SIG-M5 treated with dmso at 0.1 percent for 504 hours (cell line): ENCODE data around the gene TBX21.

Source experiments
- DNase-seq: peaks from one replicate; lab custom pipeline; 2025; ENCODE audit not compliant: unreplicated experiment; lab: John Stamatoyannopoulos, UW

TBX21 gene

DNA sequence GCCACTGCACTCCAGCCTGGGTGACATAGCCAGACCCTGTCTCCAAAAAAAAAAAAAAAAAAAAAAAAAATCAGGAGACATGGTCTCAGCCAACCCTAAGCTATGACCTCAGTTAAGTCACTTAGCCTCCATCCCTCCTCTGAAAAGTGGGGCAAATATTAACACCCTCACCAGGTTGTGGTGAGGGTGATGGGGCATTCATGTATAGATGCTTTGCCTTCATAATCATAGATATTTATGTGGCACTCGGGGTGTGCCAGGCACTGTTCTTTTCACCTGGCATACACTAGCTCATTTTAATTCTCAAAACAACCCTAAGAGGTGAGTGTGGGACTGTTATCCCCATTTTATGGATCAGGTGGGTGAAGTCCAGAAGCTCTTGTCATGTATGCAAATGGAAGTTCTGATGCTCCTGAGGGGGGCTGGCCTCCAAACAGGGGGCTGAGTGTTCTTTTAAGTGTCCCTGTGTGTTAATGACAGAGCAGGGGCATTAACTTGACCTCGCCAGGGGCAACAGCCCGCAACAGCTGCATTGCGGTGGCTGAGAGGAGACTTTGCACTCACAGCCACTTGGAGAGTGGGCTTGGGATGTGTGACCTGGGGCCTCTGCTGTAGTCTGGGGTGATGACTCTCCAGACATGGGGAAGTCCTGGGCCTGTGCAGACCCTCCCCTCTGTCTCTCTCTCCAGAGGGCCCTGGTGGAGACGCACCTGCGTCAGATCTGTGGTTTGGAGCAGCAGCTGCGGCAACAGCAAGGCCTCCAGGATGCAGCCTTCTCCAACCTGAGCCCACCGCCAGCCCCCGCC lies 34.9 kb upstream of the TBX21 start:
- no peak for DNase-seq

DNA sequence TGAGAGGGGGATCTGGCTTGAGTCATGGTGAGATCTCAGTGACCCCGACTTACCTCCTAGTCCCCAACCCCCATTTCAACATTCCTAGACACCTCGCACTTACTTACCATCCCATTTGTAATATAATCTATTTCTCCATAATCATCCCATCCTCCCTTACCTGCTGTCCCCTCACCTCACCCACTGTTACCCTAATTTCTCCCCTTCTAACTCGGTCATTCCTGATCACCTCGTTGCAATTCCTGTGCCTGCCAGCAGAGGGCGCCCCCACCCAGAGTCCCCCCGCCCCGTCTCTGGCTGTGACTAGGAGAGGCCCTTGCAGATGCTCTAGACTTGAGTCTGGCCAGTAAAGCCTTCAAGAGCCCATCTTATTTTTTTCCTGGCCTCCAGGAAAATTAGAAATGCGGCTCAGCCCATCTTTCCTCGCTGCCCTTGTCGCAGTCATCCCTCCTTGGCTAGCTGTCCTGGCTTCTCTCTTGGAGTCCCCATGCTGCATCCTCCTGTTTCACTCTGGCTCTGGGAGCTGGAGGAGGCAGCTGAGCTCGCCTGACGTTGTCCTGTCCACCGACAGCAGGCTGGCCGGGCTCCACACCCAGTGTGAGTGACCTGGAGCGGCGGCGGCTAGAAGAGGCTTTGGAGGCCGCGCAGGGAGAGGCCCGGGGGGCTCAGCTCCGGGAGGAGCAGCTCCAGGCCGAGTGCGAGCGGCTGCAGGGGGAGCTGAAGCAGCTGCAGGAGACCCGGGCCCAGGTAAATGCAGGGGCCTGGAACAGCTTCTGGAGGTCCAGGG lies 34.1 kb upstream of the TBX21 start:
- peak; percentile 75 for DNase-seq

DNA sequence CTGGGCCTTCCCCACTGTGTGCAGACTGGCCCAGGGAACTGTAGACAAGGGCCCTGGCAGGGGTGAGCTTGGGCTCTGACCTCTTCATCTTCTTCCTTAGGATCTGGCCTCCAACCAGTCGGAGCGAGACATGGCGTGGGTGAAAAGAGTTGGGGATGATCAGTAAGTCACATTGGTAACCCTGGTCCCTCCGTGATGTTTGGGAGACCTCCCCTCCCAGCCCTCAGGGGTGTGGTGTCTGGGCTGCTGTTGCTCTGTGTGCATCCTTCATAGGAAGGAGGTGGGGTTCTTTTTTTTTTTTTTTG lies 33.5 kb upstream of the TBX21 start:
- no peak for DNase-seq

DNA sequence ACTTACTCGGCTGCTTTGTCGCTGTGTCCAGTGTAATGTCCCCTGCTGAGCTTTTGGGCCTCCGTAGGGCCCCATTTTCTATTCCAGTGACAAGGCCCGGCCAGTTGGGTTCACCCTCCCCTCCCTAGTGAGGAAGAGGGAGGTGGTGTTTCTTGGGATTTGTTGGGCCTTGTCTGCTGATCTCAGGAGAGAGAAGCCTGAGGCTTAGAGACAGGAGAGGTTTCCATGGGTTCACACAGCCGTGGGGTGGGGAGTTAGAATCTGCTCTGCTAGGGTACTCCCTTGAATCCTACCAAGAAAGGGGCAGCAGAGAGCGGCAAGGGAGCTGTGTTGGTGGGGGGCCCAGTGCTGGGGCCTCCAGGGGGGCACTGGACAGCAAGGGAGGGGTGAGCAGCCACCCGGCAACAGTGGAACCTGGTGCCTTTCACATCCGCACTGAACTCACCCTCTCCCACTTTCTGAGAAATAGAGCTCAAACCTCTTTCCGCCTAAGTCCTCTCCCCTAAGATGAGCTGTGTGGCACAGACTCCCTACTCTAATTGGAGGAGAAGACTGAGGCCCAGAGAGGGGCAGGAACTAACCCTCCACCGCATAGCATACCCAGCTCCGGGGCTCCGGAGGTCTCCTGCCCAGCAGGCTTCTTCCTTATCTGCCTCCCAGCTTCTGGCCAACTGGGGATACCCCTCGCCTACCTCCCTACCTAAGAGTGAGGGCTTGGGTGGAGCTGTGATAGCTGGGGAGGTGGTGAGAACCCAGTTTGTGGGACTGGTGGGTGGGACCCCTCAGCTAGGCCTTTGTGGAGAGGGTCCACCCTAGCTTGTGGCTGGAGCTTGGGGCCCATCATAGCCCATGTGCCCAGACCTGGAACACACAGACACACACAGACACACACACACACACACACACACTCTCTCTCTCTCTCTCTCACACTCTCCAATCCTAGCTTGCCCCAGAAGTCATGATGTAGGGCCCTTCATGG lies 32.3 kb upstream of the TBX21 start:
- no peak for DNase-seq

DNA sequence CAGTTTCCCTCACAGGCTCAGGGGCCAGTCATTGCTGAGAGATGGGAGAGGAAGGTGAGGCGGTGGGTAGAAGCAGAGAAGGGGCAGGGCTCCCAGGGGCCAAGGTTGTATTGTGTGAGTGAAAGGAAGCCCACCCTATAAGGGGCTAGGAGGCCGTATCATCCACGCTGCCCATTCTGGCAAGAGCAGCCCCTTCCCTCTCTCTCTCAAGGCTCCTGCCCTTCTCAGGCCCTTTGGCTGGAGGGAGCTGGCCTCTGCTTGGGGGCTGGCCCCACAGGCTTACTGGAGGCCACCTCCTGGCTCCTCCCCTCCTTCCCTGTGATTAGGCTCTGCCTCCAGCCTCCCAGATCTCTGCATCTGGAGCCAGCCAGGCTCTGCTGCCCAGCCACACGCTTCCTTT lies 31.4 kb upstream of the TBX21 start:
- DNase-seq: no peak

DNA sequence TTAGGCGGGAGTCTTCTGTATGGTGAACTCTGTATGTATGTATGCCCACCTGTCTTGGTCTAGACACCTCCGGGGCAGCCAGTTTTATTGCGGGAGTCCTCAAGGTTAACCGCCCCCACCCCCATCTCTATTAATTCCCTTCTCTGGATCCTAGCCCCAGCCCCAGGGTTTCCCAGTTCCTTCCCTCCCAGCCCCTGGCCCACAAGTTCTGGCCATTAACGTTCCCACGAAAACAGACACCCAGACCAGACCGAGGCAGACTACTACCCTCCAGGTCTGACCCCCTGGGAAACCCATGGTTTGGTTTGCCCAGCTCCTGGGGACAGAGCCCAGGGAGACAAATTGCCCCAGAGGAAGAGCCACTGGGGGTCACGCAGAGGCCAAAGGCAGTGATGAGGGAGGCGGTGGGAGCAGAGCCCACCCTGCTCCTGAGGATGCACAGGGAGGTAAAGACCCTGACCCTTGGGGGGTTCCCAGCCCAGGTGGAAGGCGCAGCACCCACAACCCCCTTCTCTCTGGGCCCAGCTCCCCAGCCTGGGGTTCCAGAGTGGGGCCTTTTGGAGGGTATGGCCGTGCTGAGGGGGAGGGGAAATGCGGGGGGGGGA lies 30.5 kb upstream of the TBX21 start:
- no peak for DNase-seq

DNA sequence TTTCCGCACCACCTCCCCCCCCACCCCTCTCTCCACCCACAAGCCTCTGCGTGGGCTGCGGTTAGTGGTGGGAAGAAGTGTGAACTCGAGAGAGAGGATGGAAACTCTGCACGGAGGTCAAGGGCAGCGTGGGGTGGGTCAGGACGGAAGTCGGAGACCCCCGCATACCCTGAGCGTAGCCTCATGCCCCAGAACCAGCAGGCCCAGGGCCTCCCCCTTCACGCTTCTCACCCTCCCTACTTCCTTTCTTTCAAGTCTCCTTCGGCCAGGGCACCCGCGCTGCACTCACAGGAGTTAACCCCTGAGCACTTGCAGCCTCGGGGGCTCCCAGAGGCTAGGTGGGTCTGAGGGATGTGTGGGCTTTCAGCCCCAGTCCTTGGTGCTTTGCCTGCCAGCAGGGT lies 29.8 kb upstream of the TBX21 start:
- no peak for DNase-seq

DNA sequence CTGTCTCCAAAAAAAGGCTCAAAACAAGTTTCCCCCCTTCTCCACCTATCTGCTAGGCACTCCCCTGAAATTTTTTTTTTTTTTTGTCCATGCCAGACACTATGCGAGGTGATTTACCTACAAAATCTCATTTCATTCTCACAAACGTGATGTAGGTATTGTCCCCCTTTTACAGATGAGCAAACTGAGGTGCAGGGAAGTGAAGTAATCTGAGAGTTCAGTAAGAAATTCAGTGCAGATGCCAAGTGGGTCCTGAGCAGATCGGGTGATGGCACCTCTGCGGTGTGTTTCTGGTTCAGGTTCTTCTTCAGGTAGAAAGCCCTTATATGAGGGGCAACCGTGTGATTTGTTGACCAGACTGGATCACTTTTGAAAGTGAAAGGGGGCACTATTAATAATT lies 29.4 kb upstream of the TBX21 start:
- no peak for DNase-seq

DNA sequence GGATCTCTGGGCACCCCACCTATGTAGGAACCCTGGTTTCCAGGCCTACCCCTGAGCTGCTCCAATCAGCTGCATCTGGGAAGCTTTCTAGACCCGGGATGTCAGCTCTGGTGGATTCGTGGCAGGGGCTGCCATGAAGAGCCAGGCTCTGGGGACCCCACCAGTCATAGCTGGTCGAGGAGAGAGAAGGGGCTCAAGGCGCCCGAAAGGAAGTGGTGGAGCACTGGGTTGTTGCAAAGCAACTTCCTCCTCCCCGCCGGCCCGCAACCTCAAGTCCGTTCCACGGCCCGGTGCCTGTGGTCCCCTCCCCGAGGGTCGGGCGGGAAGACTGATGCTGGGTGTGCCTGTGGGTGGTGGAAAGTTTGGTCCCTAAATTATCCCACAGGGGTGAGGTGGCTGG lies 28.9 kb upstream of the TBX21 start:
- DNase-seq: no peak

DNA sequence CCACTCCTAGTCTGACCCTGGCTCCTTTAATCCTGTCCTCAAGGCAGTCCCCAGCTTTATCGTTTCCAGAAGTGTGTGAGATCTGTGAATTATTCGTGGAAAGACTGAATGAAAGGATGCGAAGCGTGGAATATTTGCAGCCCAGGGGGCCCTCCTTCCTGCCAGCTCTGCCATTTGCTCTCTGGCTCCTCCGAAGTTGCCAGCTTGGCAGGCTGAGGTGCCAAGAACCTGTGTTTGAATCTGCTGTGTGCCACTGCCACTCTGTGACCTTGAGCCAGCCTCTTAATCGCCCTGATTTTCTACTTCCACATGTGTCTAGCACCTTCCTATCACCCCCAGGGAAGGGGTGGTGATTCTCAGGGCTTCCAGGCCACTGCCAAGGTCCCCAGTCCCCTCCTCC lies 28.3 kb upstream of the TBX21 start:
- no peak for DNase-seq

DNA sequence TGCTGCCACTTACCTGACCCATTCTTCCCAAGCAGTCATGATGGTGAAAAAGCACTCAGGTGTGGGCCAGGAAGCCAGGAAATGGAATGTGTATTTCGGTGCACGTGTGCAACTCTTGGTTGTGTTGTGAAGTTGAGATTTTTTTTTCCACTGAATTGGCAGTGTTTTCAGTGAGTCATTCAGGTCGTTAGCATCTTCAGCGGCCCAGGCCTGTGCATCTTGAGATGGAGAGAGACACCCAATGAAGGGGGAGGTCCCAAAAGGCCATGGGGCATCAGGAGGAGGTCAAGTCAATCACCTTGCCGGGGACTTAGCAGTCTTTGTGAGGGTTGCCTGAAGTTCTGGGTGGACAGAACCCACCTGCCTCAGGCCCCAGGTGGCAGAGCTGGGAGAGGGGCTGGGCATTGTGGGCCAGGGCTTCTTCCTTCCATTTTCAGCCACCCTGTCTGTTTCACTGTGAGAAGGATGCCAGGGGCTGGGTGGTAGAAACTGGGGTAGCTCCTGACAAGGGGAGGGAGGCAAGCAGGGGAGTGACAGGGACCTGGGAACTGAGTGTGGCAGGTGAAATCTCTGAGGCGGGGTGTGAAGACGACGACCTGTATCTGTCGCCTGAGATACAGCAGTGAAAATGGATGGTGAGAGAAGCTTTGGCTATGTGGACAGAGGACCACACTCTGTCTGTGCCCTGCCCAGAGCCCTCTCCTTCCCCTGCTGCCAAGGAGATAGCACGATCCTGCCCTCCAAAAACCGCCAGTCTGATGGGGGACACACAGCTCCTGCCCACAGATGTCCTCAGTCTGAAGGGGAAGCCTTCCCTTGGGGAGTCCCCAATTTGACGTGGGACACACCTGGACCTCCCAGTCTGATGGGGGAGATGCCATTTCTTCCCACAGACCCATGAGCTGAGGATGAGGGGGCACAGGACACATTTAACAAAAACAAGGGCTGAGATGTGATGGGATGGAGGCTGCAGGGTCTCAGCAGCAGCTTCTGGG lies 27.2 kb upstream of the TBX21 start:
- no peak for DNase-seq

DNA sequence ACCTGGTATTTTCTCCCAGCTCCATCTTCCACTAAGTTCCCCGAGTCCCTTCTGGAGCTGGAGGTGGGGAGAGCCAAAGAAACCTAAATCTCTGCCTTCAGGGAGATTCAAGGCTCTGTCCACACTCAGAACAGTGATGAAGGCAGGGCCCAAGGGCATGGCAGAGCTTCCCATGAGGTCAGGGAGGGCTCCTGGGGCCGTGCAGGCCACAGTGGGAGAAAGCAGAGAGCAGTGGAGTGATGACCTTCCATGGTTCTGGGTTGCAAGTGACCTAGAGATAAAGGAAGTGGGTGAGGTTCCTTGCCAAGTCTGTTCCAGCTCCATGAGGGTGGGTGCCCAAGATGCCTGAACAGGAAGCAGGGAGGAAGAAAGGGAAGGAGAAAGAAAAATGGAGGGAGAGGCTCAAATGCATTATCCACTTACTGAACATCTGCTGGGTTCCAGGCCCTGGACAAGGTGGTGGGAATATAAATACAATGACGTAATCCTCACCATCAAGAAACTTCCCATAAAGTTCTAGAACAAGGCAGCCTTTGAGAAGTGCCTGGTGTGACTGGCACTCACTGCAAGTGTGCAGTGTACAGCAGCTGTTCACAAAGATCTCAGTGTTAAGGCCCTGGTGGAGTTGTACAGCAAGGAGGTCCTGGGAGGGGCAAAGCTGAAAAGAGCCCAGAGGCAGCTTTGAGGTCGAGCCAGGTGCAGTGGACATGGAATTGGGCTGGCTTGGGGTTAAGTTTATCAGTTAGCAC lies 25.8 kb upstream of the TBX21 start:
- DNase-seq: no peak

DNA sequence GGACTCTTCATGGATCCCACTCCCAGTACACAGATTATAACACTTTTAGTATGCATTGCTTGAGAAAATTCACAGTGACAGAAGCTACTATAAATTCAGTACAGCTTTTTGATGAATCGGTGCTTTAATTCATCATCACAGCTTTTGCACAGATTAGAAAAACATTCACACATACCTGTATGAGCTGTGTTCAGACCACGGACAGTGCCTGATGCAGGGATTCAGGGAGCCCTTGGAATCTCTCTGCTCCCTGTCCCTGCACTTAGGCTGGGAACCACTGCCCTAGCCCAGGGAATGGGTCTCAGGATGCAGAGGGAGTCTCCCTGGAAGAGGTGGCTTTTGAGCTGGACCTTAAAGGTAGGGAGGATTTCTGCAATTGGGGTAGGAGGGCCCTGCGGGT lies 25.2 kb upstream of the TBX21 start:
- DNase-seq: no peak

DNA sequence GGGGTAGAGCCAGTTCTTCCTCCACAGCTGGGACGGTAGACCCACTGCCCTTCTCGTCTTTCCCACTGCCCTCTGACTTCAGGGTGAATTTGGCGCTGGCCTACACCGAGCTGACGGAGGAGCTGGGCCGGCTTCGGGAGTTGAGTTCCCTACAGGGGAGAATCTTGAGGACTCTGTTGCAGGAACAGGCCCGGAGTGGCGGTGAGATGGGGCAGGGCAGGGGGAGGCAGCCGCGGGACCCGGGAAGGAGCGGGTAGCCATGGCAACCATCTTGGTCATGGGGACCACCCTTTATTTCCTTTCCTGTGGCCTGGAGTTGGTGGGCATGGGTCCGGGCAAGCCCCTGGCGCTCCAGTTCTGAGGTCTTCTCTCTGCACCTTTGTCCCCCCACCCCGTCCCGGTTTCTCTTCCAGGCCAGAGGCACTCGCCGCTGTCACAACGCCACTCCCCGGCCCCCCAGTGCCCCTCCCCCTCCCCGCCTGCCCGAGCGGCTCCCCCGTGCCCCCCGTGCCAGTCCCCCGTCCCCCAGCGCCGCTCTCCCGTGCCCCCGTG lies 24.6 kb upstream of the TBX21 start:
- no peak for DNase-seq

DNA sequence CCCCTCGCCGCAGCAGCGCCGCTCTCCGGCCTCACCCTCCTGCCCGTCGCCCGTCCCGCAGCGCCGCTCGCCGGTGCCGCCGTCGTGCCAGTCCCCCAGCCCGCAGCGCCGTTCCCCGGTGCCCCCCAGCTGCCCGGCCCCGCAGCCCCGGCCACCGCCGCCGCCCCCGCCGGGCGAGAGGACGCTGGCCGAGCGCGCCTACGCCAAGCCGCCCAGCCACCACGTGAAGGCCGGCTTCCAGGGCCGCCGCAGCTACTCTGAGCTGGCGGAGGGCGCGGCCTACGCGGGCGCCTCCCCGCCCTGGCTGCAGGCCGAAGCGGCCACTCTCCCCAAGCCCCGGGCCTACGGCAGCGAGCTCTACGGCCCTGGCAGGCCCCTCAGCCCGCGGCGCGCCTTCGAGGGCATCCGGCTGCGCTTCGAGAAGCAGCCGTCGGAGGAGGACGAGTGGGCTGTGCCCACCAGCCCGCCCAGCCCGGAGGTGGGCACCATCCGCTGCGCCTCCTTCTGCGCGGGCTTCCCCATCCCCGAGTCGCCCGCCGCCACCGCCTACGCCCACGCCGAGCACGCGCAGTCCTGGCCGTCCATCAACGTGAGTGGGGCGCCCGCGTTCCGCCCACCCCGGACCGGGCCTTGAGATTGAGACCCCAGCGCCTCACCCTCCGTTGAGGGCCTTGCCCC lies 24.0 kb upstream of the TBX21 start:
- DNase-seq: no peak

DNA sequence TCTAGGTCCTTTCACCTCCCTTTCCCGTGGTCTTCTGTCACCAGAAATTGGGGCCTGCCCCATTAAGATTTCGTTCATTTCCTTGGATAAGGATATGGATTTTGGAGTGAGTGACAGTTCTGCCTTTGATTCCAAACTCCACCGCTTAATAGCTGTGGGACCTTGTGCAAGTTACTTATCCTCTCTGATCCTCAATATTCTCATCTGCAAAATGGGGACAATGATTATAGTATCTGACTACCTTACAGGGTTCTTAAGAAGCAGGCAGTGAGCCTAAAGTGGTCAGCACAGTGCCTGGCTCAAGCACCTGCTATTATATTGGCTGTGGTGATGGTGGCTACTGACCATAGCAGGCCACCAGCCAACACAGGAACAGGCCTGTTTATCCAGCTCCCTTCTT lies 23.4 kb upstream of the TBX21 start:
- no peak for DNase-seq

DNA sequence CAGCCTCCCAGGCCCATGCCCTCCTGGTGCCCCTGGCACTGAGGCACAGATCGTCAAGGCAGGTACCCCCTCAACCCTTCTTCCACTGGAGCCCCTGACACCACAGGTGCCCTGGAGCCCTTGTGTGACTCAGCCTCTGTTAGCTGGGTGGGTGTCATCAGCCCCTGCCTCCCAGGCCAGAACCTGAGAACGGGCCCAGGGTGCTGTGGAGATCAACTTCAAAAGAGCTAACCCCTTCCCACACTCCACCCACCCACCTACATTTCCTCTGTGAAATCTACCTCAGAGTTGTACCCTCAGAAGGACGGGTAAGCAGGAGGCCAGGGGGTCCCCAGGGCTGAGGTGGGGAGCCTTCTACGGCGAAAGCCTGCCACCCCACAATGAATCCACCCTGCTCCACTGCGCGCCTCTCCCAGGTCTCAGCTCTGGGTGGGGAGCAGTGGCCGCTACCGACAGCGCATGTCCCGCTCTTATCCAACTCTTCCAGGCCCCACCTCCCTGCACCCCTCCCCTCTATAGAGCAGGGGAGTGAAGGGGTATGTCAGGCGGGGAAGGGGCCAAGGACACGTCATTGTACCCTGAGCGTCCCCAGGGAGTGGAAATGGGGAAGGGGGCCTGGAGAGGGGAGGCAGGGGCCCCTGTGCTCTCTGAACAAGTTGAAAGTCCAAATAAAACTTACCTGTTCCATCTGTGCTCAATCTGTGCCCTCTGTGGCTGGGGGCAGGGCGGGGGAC lies 21.5 kb upstream of the TBX21 start:
- DNase-seq: no peak
